DOHH2 (cell line): Measurements from ENCODE around the gene TNFAIP8L1.

Experiments
- CTCF ChIP-seq: fragments of 200-600 bp; sonication (generic); IDR thresholded peaks from one replicate; pipeline ENCODE4 v1.5.1; 2014; ENCODE audit warnings: antibody characterized with exemption, mild to moderate bottlenecking, low read depth, low read length; ENCODE audit not compliant: poor library complexity, severe bottlenecking
- EZH2phosphoT487 ChIP-seq: fragments of 200-600 bp; sonication (generic); IDR thresholded peaks from 2 replicates; pipeline ENCODE4 v1.6.1; 2017; ENCODE audit warnings: borderline replicate concordance, mild to moderate bottlenecking, antibody characterized with exemption, low read length, moderate library complexity, mixed read lengths

- TF ChIP-seq CTCF (no peak), EZH2phosphoT487 (no peak)
Measured at GRCh38 chr19:4597278-4597974, 41.9 kb upstream of the TNFAIP8L1 start.
